GM18499 (cell line): ENCODE results near the gene ANKRD44.
A peak's percentile ranks its signal among the peaks of the same experiment; 100 is the strongest.

Experiments
- ATAC-seq: cut with Tn5 transposase; IDR thresholded peaks from one replicate; pipeline ENCODE4 v1.9.1; 2021; ENCODE audit warnings: moderate number of reproducible peaks; ENCODE audit not compliant: insufficient read depth, unreplicated experiment

ANKRD44 gene

DNA sequence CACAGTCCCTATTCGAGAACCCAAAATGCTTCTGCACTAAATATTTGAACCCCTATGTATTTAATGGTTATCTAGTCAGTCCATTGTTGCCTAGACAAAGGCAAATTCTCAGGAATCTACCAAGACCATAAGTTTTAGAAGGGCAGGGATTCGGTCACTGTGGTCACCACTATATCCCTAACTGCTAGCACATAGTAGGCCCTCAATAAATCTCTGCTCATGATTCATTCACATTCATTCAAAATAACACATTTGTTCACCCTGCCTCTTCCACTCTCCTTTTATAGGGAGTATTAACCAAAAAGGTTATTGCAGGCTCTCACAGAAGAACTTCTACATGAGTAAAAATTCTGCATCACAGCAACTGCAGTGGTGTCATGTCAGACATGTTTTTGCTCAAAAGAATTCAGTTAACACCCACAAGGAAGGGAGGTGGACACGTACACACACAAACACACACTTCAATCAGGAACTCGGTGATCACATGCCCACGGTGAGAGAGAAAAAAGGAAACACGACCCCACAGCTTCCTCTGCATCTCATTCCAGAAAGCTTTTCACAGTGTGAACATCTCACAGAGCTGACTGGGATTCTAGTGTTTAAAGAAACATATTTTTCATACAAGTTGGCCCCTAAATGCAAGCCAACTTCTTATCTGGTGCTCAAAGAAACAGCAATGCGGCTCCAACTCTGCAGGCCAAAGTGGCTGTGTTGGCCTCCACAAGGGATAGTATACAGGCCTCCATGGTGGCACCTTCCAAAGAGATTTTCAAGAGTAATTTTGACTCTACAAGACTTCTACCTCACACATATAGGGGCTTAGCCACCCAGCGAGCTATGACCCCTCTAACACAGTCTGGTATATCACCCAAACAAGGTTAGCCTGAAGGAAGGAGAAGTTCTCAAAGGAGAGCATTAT, 98.0 kb downstream of the ANKRD44 start:
- ATAC-seq: no peak

DNA sequence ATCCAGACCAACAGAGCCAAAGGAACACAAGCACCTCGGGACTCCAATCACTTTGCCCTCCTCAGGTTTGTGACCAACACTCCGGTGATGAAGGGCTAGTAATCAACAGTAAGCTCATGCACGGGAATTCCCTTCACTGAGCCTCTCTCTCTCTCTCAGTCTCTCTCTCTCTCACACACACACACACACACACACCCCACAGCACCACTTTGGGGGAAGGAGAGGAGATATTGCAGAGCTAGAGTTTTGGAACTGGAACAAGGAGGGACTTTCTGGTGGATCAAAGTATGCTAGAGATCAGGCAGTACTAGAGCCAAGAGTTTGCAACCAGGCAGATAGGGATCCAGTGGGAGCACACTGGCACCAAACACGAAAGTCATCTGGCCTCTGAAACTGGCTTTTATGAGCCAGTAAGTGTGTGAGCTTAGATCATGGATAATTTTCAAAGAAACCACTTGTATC, 98.7 kb downstream of the ANKRD44 start:
- no peak for ATAC-seq

DNA sequence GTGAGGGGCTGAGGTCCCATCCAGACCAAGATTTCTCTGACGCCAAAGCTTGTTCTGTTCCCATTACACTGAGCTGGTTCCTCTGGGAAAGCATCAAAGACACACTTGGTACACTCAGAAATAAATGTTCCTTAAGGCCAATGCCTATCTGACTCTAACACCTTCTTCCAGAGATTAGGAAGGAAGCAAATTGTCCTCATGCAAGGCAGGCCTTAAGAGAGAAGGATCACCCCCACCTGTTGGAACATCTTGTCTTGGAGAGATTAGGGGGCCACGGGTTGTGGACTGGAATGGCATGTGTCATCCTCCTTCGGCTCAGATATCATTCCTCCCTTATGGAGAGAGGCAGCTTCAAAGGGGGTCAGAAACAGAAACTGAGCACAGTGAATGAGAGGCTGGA, 100.2 kb downstream of the ANKRD44 start:
- no peak for ATAC-seq

- ATAC-seq: peak; percentile 27
These were observed 100.7 kb downstream of the ANKRD44 start for GRCh38 chr2:197209742-197210408.

DNA sequence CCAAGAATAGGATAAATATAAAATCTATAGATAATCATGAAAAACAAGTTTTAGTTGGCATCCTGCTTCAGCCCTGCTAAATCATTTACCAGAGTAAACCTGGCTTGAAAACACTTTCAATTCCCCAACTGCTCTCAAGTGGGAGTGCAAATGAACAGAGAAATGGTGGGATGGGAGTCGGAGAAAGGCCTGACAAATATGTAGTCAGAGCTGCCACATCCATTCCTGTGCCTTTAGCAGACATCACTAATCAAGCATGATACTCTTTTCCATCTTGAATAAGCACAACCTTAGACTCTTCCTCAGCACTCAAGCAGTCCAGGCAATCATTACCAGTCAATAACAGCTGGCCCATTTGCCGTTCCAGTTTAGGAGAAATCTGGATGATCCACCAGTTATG, 101.3 kb downstream of the ANKRD44 start:
- ATAC-seq: no peak

GRCh38 chr2:197208841-197209240, 101.7 kb downstream of the ANKRD44 start:
- ATAC-seq: no peak

- no peak for ATAC-seq
These were observed 102.6 kb downstream of the ANKRD44 start for GRCh38 chr2:197208024-197208423.

DNA sequence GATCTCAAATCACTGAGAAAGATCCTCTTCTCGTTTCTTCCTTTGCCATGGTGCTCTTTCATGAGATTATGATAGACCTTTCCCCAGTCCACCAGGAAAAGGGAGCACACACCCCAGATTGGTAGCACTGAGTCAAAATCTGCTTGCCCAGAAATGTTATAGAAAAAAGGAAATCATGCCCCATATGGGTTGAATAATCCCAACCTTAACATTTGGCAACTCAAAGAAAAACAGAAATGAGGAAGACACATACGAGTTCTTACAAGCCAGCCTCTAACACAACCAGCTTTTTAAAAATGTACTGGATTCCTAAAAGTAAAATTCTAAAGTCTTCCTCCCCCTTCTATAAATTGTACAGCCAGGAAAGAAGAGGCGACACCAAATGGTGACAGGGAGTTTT, 103.0 kb downstream of the ANKRD44 start:
- no peak for ATAC-seq

DNA sequence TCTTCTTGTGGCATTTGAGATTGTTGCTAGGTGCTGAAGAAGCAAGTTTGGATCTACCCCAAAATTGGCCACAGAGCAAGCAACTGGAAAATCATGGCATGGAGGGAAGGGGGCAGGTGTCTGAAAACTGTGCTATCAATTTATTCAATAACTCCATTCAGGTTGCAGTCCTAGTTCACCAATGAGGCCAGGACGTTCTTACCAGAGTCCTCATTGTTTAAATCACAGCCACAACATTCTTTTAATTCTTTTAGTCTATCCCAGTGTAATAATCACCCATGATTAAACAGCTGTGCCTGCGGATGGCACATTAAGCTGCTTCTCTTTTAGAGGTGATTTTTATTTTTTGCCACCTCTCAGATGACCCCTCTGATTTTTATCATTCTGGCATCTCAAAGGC, 103.5 kb downstream of the ANKRD44 start:
- ATAC-seq: no peak

DNA sequence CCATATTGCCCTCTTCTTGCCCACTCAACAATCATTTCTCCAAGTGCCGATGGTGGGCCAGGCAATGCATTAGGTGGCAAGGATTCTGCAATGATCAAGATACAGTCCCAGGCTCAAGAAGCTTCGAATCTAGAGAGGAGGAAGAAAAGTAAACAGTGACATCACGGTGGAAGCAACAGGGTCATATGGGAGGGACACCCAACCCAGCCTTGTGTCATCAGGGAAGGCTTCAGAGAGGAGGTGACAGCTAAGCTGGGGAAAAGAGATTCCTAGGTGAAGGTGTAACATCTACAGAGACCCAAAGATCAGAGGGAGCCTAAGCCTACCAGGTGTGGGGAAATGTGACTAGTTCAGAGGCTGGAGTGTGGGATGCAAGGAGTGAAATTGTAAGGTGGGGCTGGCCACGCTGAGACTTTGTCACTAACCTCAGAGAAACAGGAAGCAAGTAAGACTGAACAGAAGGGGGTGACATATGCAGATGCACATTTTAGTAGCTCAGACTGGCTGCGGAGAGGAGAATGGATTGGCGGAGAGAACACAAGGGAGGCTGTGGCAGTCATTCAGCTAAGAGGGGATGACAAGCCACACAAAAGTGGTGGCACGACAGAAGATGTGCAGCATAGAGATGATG, 104.9 kb downstream of the ANKRD44 start:
- ATAC-seq: peak; percentile 58

DNA sequence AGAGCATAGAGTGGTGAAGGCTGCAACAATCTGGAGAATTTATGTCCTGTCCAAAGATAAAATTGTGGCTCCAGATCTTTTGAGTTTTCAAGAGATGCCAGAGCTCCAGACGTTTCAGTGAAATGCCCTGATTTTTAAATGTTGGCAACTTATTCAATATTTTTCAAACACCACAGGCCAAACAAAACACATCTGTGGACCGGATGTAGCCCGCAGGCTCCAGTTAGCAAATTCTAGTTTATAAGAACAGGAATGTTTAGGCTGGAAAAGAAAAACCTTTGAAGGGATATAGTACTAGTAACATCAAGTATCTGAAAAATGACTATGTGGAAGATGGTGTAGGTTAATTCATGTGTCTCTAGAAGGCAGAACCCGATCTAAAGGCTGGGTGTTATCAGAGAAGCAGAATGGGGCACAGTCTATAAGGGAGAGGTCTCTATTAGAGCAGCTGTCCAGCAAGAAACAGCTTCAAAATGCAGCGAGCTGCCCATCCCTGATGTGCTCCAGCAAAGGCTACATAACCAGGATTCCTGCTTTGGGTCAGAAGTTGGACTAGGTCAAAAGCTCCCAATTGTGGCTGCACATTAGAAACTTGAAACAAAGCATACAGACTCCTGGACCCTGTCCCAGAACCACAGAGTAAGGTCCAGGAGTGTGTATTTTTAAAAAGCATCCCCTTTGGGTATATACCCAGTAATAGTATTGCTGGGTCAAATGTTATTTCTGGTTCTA, 105.9 kb downstream of the ANKRD44 start:
- ATAC-seq: no peak

GRCh38 chr2:197201874-197202273, 108.7 kb downstream of the ANKRD44 start:
- ATAC-seq: no peak

GRCh38 chr2:197200762-197201058, 109.9 kb downstream of the ANKRD44 start:
- ATAC-seq: no peak

DNA sequence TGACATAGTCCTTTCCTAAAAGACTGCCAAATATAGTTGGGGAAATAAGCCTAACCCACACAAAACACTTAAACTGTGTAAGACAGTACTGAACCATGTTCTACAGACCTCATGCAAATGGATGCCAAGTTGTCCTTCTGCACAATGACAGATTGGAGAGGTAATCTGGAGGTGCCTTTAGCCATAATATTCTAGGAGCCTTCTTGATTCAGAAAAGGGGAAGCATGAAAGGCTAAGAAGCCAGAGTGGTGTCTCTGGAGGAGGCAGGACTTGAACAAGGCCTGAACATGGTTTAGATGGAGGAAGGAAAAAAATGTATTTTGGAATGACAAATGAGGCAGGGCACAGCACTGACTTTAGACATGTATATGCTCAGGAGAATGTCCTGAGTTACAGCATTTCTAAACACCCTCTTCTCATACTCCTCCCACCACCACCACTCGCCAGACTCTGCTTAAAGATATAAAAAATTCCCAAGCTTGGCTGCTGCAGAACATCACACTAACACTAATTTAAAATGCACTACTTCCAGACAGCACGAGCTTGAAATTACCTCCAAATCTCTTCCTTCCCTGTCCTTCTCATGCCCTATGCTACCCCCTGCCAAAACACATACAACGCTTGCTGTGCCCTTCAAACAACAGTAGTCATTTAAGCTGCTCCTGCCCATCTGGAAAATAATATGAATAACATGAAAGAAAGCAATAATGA, 110.4 kb downstream of the ANKRD44 start:
- no peak for ATAC-seq

GRCh38 chr2:197198890-197199289, 111.7 kb downstream of the ANKRD44 start:
- ATAC-seq: peak; percentile 95

- ATAC-seq: no peak
These were observed 112.7 kb downstream of the ANKRD44 start for GRCh38 chr2:197197895-197198311.

- no peak for ATAC-seq
These were observed 113.9 kb downstream of the ANKRD44 start for GRCh38 chr2:197196541-197197180.

DNA sequence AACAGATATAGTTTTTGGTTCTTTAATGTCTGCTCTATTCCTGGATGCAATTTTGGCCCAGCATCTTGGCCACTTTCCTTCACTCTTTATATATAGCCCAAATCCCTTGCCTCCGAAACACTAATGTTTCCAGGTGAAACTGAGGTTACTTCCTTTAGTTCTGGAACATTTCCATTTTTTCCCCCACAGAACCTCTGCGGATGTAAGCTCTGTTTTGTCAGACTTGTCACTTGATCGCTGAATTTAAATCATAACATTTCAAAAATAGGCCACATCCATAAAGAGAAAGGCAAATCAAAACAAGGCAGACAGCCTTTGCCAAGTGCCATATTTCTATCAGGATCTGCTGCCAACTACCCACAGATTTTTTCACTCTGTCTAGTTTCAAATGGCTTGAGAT, 115.1 kb downstream of the ANKRD44 start:
- no peak for ATAC-seq

DNA sequence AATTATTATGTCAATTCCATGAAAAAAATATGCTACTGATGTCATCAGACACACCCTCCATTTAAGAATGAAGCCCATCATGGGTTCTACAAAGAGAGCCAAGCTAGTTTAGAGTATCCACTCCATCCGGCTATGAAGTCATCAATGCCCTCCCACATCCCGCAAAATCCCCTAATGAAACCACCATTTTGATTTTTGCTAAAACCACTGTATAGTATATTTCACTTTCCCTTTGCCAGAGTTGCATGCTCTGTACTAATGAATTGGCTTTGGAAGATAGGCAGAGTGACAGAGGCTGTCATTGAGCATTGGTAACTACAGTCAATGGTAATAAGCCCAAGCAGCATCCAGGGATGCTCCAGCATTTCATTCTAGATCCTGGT, 118.6 kb downstream of the ANKRD44 start:
- peak; percentile 64 for ATAC-seq
